ENCODE results near the gene DGKB. TPM values are rescaled to one million over a fixed set of nuclear protein-coding genes. Genes with fewer than 3 reads are reported as not detected.

DGKB gene
- total RNA-seq, 4 donors from 2014 or later, result 17.3 to 54.9 (median 26.1) TPM

DNA sequence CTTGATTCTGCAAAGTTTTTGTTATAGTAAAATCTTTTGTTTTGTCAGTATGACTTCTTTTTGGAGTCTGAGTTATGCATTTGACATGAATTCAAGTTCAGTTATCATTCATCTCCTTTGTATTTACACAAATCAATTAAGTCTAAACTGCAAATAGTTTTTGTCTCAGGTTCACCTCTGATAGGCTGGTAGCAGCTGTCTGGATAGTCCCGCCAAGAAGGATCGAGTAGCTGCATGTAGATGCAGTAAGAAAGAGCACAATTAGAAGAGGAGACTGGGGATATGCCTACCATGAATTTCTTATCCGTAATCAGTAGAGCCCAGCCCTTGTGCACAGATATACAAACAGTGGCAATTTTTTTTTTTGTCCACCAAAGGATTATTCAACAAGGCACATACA, 520.6 kb downstream of the DGKB start:
- Histone ChIP-seq H3K4me3 (no peak overlapping the region), H3K4me1 (peaks cover 0 to 6% (median 0%) of the 10 kb centered on the region in 3 donors), H3K27ac (no peak overlapping the region), H3K27me3 (no peaks in the 10 kb centered on the region), H3K36me3 (no peaks in the 10 kb centered on the region), H3K9me3 (no peaks in the 10 kb centered on the region)
- TF ChIP-seq EP300 (IDR thresholded peaks at IDR 0.05) (no peak), POLR2AphosphoS5 (IDR thresholded peaks at IDR 0.05) (no peak), POLR2A (IDR thresholded peaks at IDR 0.05) (no peak)
- TF ChIP-seq, protein P1, sequence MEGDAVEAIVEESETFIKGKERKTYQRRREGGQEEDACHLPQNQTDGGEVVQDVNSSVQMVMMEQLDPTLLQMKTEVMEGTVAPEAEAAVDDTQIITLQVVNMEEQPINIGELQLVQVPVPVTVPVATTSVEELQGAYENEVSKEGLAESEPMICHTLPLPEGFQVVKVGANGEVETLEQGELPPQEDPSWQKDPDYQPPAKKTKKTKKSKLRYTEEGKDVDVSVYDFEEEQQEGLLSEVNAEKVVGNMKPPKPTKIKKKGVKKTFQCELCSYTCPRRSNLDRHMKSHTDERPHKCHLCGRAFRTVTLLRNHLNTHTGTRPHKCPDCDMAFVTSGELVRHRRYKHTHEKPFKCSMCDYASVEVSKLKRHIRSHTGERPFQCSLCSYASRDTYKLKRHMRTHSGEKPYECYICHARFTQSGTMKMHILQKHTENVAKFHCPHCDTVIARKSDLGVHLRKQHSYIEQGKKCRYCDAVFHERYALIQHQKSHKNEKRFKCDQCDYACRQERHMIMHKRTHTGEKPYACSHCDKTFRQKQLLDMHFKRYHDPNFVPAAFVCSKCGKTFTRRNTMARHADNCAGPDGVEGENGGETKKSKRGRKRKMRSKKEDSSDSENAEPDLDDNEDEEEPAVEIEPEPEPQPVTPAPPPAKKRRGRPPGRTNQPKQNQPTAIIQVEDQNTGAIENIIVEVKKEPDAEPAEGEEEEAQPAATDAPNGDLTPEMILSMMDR (IDR thresholded peaks at IDR 0.05), result no peak
- 82 to 86% methylated on average over 3 of the region's 3 CpGs for WGBS, 2 donors (ENCODE audit: low coverage in 1 of 2)
- no peak for ATAC-seq

DNA sequence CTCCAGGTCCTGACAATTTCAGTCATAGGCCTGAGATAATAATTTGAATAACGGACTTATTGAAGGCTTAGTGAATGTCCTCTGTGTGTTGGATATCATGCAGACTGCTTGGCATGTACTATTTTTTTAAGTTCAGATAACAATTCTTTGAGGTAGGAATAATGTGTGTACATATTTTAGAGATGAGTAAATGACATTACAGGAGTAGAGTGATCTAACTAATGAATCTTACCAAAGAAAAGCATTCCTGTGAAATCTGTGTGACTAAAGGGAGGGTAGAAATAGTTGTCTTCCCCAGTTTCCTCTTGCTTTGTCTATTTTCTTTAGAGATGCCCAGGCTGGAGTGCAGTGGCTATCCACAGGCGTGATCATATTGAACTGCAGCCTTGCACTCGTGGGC, 521.2 kb downstream of the DGKB start:
- TF ChIP-seq POLR2AphosphoS5 (IDR thresholded peaks at IDR 0.05), result no peak
- H3K27me3 ChIP-seq, result no peaks in the 10 kb centered on the region
- no peak for ATAC-seq
- peaks cover 0 to 6% (median 0%) of the 10 kb centered on the region in 3 donors for H3K4me1 ChIP-seq
- H3K4me3 ChIP-seq, result no peak overlapping the region
- no peaks in the 10 kb centered on the region for H3K9me3 ChIP-seq
- WGBS, 2 donors (ENCODE audit: low coverage in 1 of 2), result 81% methylated on average over 2 to 3 of the region's 3 CpGs
- no peaks in the 10 kb centered on the region for H3K36me3 ChIP-seq
- no peak overlapping the region for H3K27ac ChIP-seq

DNA sequence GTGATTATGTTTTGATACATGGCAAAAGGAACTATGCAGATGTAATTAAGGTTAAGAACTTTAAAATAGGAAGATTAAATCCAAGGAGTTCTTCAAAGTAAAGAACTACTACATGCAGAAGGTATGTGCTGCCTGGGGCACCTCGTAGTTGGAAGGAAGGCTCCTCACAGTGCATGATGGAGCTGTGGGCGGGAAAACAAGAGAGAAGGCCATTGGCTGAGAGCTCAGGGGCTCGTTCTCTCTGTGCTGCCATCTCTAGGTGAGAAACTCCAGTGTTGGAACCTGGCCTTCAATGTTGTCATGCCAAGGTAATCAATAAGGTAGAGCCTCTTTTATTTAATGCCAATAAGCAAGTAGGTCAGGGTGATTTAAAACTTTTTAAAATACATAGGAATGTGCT, 521.7 kb downstream of the DGKB start:
- H3K4me3 ChIP-seq, result no peak overlapping the region
- no peak for ATAC-seq
- peaks cover 0 to 6% (median 0%) of the 10 kb centered on the region in 3 donors for H3K4me1 ChIP-seq
- no peaks in the 10 kb centered on the region for H3K27me3 ChIP-seq
- H3K36me3 ChIP-seq, result no peaks in the 10 kb centered on the region
- WGBS, 2 donors (ENCODE audit: low coverage in 1 of 2), result 83 to 89% methylated on average over 3 of the region's 3 CpGs
- H3K9me3 ChIP-seq, result no peaks in the 10 kb centered on the region
- no peak overlapping the region for H3K27ac ChIP-seq
- TF ChIP-seq, protein P1 (IDR thresholded peaks at IDR 0.05), result no peak
- TF ChIP-seq POLR2AphosphoS5 (IDR thresholded peaks at IDR 0.05) (no peak), EP300 (IDR thresholded peaks at IDR 0.05) (no peak), POLR2A (IDR thresholded peaks at IDR 0.05) (no peak)

DNA sequence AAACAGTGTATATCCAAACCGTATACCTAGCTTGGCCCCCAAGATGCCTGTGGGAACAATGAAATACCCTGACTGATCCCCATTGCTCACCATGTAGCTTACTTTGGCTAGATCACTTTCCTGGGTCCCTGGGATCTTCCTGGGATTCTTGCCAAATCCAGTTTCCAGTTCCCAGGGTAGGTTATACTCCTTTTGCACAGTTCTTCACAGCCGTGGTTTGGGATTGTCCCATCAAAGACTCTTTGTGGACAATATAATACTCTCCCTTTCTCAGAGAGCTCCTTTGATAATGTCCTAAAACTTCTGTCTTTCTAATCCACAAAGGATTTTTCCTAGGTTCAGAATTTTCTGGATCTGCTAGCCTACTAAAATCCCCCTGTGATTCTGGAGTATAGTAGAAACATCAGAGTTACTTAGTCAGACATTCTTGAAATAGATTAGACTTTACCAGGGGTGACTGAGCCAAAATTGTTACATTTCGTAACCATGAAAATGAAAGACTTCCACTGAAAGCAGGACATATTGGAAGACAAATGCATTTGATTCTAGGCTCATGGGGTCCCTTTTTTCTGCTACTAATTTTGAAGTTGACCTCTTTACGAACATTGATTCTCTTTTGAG, 524.8 kb downstream of the DGKB start:
- Histone ChIP-seq H3K27me3 (no peaks in the 10 kb centered on the region), H3K36me3 (no peaks in the 10 kb centered on the region), H3K4me1 (peaks cover 0 to 6% (median 0%) of the 10 kb centered on the region in 3 donors), H3K27ac (no peak overlapping the region), H3K4me3 (no peak overlapping the region), H3K9me3 (no peaks in the 10 kb centered on the region)
- ATAC-seq, result no peak
- WGBS, 2 donors (ENCODE audit: low coverage in 1 of 2), result 50 to 67% methylated on average over 4 of the region's 4 CpGs
- no peak for TF ChIP-seq POLR2A (IDR thresholded peaks at IDR 0.05)
- TF ChIP-seq, protein P1 (IDR thresholded peaks at IDR 0.05), result no peak
- no peak for TF ChIP-seq EP300 (IDR thresholded peaks at IDR 0.05)
- no peak for TF ChIP-seq POLR2AphosphoS5 (IDR thresholded peaks at IDR 0.05)

DNA sequence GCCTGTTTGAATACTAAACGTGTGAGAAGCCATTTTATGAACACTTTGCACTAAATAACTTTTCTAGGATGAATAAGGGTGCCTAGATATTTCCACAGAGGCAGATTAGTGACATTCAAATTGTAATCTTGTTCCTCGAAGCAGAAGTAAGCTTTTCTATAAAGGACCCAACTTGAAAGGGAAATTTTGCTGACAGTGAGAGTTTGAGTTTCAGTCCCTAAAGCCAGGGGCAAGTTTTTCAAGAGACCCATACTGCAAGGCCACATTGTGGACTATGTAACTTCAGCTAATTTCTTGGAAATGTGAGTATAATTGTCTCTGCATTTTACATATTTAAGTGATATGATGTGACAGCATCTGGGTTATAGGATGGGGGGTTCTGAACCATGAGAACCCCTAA, 525.8 kb downstream of the DGKB start:
- WGBS, 2 donors (ENCODE audit: low coverage in 1 of 2), result 50 to 51% methylated on average over 2 of the region's 2 CpGs
- no peak for ATAC-seq
- TF ChIP-seq POLR2AphosphoS5 (IDR thresholded peaks at IDR 0.05) (no peak), POLR2A (IDR thresholded peaks at IDR 0.05) (no peak), EP300 (IDR thresholded peaks at IDR 0.05) (no peak)
- TF ChIP-seq, protein P1 (IDR thresholded peaks at IDR 0.05), result no peak
- no peaks in the 10 kb centered on the region for H3K27me3 ChIP-seq
- no peak overlapping the region for H3K4me3 ChIP-seq
- H3K36me3 ChIP-seq, result no peaks in the 10 kb centered on the region
- H3K27ac ChIP-seq, result no peak overlapping the region
- no peaks in the 10 kb centered on the region for H3K9me3 ChIP-seq
- H3K4me1 ChIP-seq, result peaks cover 0 to 6% (median 0%) of the 10 kb centered on the region in 3 donors

Measured in gastroesophageal sphincter (tissue), 4 donors.